Endothelial cell of umbilical vein (primary cell): ENCODE results near the gene ANK2. TPM values are rescaled to one million over a fixed set of nuclear protein-coding genes. Genes with fewer than 3 reads are reported as not detected.

Experiments used
- BruUV-seq: library from RNA; stranded (reverse); fragments of 400-500 nt; replicated peaks from 2 replicates; lab custom pipeline; 2021; lab: Mats Ljungman, UMichigan
- CTCF ChIA-PET: fragments of 300-600, 350-600 bp; sonication (Branson Sonifier 250); formaldehyde crosslinking; loops from one replicate; lab custom pipeline; 2021; ENCODE audit warnings: antibody characterized with exemption, inconsistent platforms; lab: Charles Lee
- POLR2A ChIA-PET: fragments of 300-600, 350-600 bp; sonication (Branson Sonifier 250); formaldehyde crosslinking; loops from one replicate; lab custom pipeline; 2021; ENCODE audit warnings: antibody characterized with exemption, inconsistent platforms; lab: Charles Lee
- DNase-seq: peaks from one replicate; pipeline ENCODE4 v3.0.0-alpha.2; 2011; ENCODE audit warnings: low read depth, low spot score
- FAIRE-seq: peaks from 2 replicates; lab custom pipeline; 2011; peaks lifted over from hg19 to GRCh38; lab: Jason Lieb, UNC
- H2AFZ ChIP-seq: 2 replicates; pipeline ENCODE4 v1.6.0; 2012; ENCODE audit warnings: low read depth, low read length, control low read depth, inconsistent platforms
- H3K27ac ChIP-seq: 2 replicates; pipeline ENCODE4 v1.5.1; 2011; ENCODE audit warnings: low read depth, mild to moderate bottlenecking, control low read depth, low read length, moderate library complexity; ENCODE audit not compliant: insufficient read depth
- H3K27me3 ChIP-seq, 2 experiments: 2 replicates each; pipeline versions ENCODE4 v1.6.0 to v1.6.1; 2011; ENCODE audit warnings: low read length in 2 of 2, mixed read lengths in 1 of 2; ENCODE audit not compliant: control insufficient read depth in 2 of 2, insufficient read depth in 2 of 2
- H3K36me3 ChIP-seq, 2 experiments: 2 replicates in 1 of 2; 3 replicates in 1 of 2; pipeline ENCODE4 v1.5.1; 2011; ENCODE audit warnings: low read length in 2 of 2, mild to moderate bottlenecking in 1 of 2, moderate library complexity in 1 of 2; ENCODE audit not compliant: control insufficient read depth in 2 of 2, insufficient read depth in 2 of 2; ENCODE audit errors: extremely low read depth in 1 of 2
- H3K4me1 ChIP-seq: 3 replicates; pipeline ENCODE4 v1.5.1; 2011; ENCODE audit warnings: mild to moderate bottlenecking, low read length; ENCODE audit not compliant: control insufficient read depth, insufficient read depth; ENCODE audit errors: extremely low read depth
- H3K4me2 ChIP-seq: 2 replicates; pipeline ENCODE4 v1.6.1; 2011; ENCODE audit warnings: low read length, control low read depth, mixed read lengths; ENCODE audit not compliant: insufficient read depth
- H3K4me3 ChIP-seq, 3 experiments: fragments of 200-600 bp in 1 of 3; sonication (generic), shearing (Covaris generic) in 1 of 3; replicated peaks in 1 of 3; 2 replicates each; pipeline ENCODE4 v1.5.1; 2011 to 2016; ENCODE audit warnings: control low read depth in 3 of 3, low read length in 3 of 3, mild to moderate bottlenecking in 2 of 3, inconsistent platforms in 1 of 3, low read depth in 1 of 3, moderate library complexity in 1 of 3; ENCODE audit not compliant: insufficient read depth in 1 of 3
- H3K79me2 ChIP-seq: 2 replicates; pipeline ENCODE4 v1.6.0; 2012; ENCODE audit warnings: low read length, inconsistent platforms; ENCODE audit not compliant: control insufficient read depth, insufficient read depth
- H3K9ac ChIP-seq: replicated peaks from 2 replicates; pipeline ENCODE3; 2011; ENCODE audit warnings: low read length, control low read depth; ENCODE audit not compliant: insufficient read depth; ENCODE audit errors: extremely low read depth
- H3K9me1 ChIP-seq: replicated peaks from 3 replicates; pipeline ENCODE4 v1.6.0; 2011; ENCODE audit warnings: mild to moderate bottlenecking, low read length; ENCODE audit not compliant: control insufficient read depth, insufficient read depth; ENCODE audit errors: extremely low read depth
- H3K9me3 ChIP-seq: replicated peaks from 2 replicates; pipeline ENCODE4 v1.5.1; 2012; ENCODE audit warnings: low read length, inconsistent platforms; ENCODE audit not compliant: control insufficient read depth, insufficient read depth
- H4K20me1 ChIP-seq: replicated peaks from 2 replicates; pipeline ENCODE3; 2011; ENCODE audit warnings: mild to moderate bottlenecking, low read length; ENCODE audit not compliant: control insufficient read depth, insufficient read depth; ENCODE audit errors: extremely low read depth
- EZH2 ChIP-seq: IDR thresholded peaks from 2 replicates; pipeline ENCODE4 v1.6.1; 2012; ENCODE audit warnings: borderline replicate concordance, low read depth, mild to moderate bottlenecking, moderate library complexity, low read length, inconsistent platforms; ENCODE audit not compliant: severe bottlenecking
- FOS ChIP-seq: IDR thresholded peaks from 2 replicates; pipeline ENCODE4 v1.6.1; 2011; ENCODE audit warnings: mild to moderate bottlenecking, low read length, moderate library complexity, borderline replicate concordance; ENCODE audit not compliant: insufficient read depth
- JUN ChIP-seq: IDR thresholded peaks from 2 replicates; pipeline ENCODE4 v1.6.1; 2011; ENCODE audit warnings: borderline replicate concordance, low read depth; ENCODE audit not compliant: insufficient read length, insufficient read depth
- MYC ChIP-seq: IDR thresholded peaks from one replicate; pipeline ENCODE4 v1.6.1; 2011; ENCODE audit warnings: mild to moderate bottlenecking, low read depth, low read length
- POLR2A ChIP-seq: IDR thresholded peaks from 2 replicates; pipeline ENCODE4 v1.6.1; 2012; ENCODE audit warnings: low read depth, mild to moderate bottlenecking, control low read depth, low read length
- POLR2AphosphoS5 ChIP-seq: IDR thresholded peaks from 2 replicates; pipeline ENCODE4 v1.6.1; 2012; ENCODE audit warnings: low read depth, mild to moderate bottlenecking, control low read depth, low read length, moderate library complexity; ENCODE audit not compliant: insufficient read depth
- dilution Hi-C: fragments of 300-500 bp; cut with MboI; formaldehyde crosslinking; loops from one replicate; pipeline ENCODE4 v1.15.0; 2019; ENCODE audit warnings: low sequenced_read_pairs; ENCODE audit not compliant: extremely low pct_ligation_motif_present
- intact Hi-C: fragments of 100-400 bp; cut with micrococcal nuclease; formaldehyde crosslinking; loops from one replicate; pipeline ENCODE4 v1.10.0; 2022
- polyA plus RNA-seq, 4 experiments: library from polyadenylated mRNA; depleted of rRNA in 3 of 4; stranded (reverse) in 3 of 4; unstranded in 1 of 4; fragments of >200 nt; gene quantifications; 2 replicates each; pipeline versions ENCODE4 v1.2.1 to v1.2.3, GENCODE V29; 2011 to 2012; ENCODE audit warnings: missing spikeins in 1 of 4
- total RNA-seq: library from RNA; stranded (reverse); gene quantifications from 2 replicates; pipeline ENCODE4 v1.2.3, GENCODE V29; 2021
- TF ChIP-seq, protein P1 (sequence below), 2 donors: IDR thresholded peaks; 1 replicate in 1 of 2; 2 replicates in 1 of 2; pipeline ENCODE4 v1.5.1; 2011; ENCODE audit warnings: low read length in 2 of 2, mild to moderate bottlenecking in 2 of 2, moderate library complexity in 2 of 2, control low read depth in 1 of 2, inconsistent platforms in 1 of 2, low read depth in 1 of 2; ENCODE audit not compliant: insufficient read depth in 1 of 2; ENCODE audit errors: extremely low read depth in 1 of 2
- TF ChIP-seq, protein P2 (sequence below): IDR thresholded peaks from 2 replicates; pipeline ENCODE4 v1.6.1; 2011; ENCODE audit not compliant: insufficient read depth, insufficient read length

Gene ANK2
- total and polyA plus RNA-seq, 2 donors (not counting 3 experiments of a cell fraction or from before 2014, with no cell fraction given): not detected

DNA sequence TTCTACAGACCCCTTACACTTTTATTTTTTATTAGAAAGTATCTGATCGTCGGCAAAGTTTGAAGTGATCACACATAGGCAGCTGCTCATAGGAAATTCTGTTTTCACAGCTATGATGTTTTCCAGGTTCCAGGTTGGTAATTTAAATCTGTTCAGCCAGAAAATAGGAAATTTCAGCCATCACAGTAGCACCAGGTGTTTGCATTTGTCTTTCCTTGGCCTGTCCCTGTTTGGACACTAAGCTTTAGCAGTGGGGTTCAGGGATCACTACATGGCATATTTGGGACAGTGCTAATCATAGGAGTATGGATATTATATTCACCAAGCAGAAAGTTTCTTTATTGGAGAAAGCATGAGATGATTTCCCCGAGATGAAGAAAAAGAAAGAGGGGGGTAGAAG lies 92.9 kb downstream of the ANK2 start:
- Histone ChIP-seq H3K4me3 (no peak overlapping the region), H3K9me1 (no peaks in the 10 kb centered on the region), H3K79me2 (no peaks in the 10 kb centered on the region), H3K4me2 (no peak overlapping the region), H3K9me3 (no peaks in the 10 kb centered on the region), H3K27ac (no peak overlapping the region), H3K4me1 (no peaks in the 10 kb centered on the region), H3K36me3 (no peaks in the 10 kb centered on the region), H4K20me1 (no peaks in the 10 kb centered on the region), H2AFZ (no peak overlapping the region), H3K27me3 (no peaks in the 10 kb centered on the region), H3K9ac (no peak overlapping the region)
- no TSS peak for BruUV-seq
- intact Hi-C loops (no loop called here), dilution Hi-C loops (no loop called here)
- DNase-seq (no peak), FAIRE-seq (no peak)
- ChIA-PET CTCF (interaction anchor here (1.3 kb wide), 1 partner anchor 12 kb away, joined by 3 read pairs; no protein-coding TSS in a partner anchor), POLR2A (no interaction called here)
- TF ChIP-seq MYC (no peak), FOS (no peak), EZH2 (no peak), POLR2A (no peak), POLR2AphosphoS5 (no peak), JUN (no peak)
- TF ChIP-seq, protein P1, sequence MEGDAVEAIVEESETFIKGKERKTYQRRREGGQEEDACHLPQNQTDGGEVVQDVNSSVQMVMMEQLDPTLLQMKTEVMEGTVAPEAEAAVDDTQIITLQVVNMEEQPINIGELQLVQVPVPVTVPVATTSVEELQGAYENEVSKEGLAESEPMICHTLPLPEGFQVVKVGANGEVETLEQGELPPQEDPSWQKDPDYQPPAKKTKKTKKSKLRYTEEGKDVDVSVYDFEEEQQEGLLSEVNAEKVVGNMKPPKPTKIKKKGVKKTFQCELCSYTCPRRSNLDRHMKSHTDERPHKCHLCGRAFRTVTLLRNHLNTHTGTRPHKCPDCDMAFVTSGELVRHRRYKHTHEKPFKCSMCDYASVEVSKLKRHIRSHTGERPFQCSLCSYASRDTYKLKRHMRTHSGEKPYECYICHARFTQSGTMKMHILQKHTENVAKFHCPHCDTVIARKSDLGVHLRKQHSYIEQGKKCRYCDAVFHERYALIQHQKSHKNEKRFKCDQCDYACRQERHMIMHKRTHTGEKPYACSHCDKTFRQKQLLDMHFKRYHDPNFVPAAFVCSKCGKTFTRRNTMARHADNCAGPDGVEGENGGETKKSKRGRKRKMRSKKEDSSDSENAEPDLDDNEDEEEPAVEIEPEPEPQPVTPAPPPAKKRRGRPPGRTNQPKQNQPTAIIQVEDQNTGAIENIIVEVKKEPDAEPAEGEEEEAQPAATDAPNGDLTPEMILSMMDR (IDR thresholded peaks at IDR 0.05; ENCODE audit: extremely low read depth in 1 of 2, insufficient read depth in 1 of 2, low read depth in 1 of 2, low read length in 2 of 2): no peak
- TF ChIP-seq, protein P2, sequence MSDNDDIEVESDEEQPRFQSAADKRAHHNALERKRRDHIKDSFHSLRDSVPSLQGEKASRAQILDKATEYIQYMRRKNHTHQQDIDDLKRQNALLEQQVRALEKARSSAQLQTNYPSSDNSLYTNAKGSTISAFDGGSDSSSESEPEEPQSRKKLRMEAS: no peak
